Activated T-helper 1 cell treated with anti-CD3 and anti-CD28 coated beads, Interleukin-12 subunit alpha, Interleukin-12 subunit beta, Interleukin-2, Interleukin-4 antibody, amounts not matched to agents 30 ng/mL and 10 ng/mL and 1 ng/mL, durations not matched to agents 14 hours and 24 hours and 36 hours (primary cell): ENCODE results near the gene LPO. TPM values are rescaled to one million over a fixed set of nuclear protein-coding genes. Genes with fewer than 3 reads are reported as not detected.
A peak's percentile ranks its signal among the peaks of the same experiment; 100 is the strongest.

ENCODE experiments used
- DNase-seq: peaks from one replicate; pipeline ENCODE4 v3.0.0; 2021; ENCODE audit warnings: low spot score
- H3K27ac Mint-ChIP-seq: one replicate; pipeline ENCODE4 v1.8.0; 2021; ENCODE audit warnings: mild to moderate bottlenecking, mixed read lengths
- H3K27me3 Mint-ChIP-seq: one replicate; pipeline ENCODE4 v1.8.0; 2022; ENCODE audit warnings: mild to moderate bottlenecking, moderate library complexity, mixed read lengths; ENCODE audit not compliant: insufficient read depth
- H3K36me3 Mint-ChIP-seq: one replicate; pipeline ENCODE4 v1.8.0; 2021; ENCODE audit warnings: low read depth, mixed read lengths
- H3K4me1 Mint-ChIP-seq: one replicate; pipeline ENCODE4 v1.8.0; 2021; ENCODE audit warnings: low read depth, mixed read lengths
- H3K4me3 Mint-ChIP-seq: one replicate; pipeline ENCODE4 v1.8.0; 2021; ENCODE audit warnings: mild to moderate bottlenecking, moderate library complexity, mixed read lengths
- H3K9me3 Mint-ChIP-seq: one replicate; pipeline ENCODE4 v1.8.0; 2021; ENCODE audit warnings: mixed read lengths
- intact Hi-C: fragments of 100-400 bp; cut with micrococcal nuclease; formaldehyde crosslinking; loops from one replicate; pipeline ENCODE4 v1.15.1; 2024
- total RNA-seq: library from RNA; stranded (reverse); gene quantifications from 2 replicates; pipeline ENCODE4 v1.2.3, GENCODE V29; 2022

The LPO gene
- total RNA-seq, 1 donor from 2014 or later: not detected

DNA sequence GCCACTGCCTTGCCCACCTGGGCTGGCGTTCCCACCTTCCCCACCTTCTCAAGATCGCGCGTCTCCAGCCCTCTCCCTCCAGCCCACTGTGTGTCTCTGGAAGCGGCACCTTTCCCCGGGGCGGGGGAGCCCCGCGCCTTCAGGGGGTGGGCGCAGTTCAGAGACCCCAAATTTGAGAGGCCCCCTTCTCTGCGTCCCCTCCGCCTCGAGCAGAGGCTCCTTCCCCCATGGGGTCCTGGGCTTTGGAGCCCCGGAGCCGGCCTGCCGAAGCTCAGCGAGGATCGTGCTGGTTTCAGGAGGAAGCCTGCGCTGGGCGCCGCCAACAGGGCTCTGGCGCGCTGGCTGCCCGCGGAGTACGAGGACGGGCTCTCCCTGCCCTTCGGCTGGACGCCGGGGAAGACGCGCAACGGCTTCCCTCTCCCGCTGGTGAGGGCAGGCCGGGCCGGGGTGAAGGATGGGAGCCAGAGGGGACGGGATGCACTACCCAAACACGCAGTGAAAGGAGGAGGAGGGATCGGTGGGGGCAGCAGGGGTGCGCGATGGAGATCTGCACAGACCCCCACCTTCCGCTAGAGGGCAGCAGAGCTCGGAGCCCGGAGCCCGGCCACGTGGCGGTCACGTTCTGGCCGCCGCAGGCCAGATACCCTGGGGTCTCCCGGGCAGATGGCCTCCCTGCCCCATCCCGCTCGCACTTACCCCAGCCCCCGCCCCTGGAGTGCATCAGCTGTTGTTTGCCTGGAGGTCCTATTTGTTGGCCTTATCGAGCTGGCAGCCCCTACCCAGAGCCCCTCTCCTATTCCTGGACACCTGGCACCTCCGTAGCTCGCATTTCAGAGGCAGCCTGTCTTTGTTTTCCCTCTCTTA is 11.1 kb downstream of the LPO start:
- Mint-ChIP-seq H3K4me1 (peaks cover 16% of the 10 kb centered on the region), H3K27ac (no peak overlapping the region), H3K4me3 (peak overlapping the region; percentile 72), H3K27me3 (peaks cover 43% of the 10 kb centered on the region), H3K9me3 (no peaks in the 10 kb centered on the region), H3K36me3 (no peaks in the 10 kb centered on the region)
- peak; percentile 64 for DNase-seq
- intact Hi-C loops: loop anchor here (1.0 kb wide), 2 partner anchors 30 to 198 kb away; partner anchors contain the start of gene MKS1

DNA sequence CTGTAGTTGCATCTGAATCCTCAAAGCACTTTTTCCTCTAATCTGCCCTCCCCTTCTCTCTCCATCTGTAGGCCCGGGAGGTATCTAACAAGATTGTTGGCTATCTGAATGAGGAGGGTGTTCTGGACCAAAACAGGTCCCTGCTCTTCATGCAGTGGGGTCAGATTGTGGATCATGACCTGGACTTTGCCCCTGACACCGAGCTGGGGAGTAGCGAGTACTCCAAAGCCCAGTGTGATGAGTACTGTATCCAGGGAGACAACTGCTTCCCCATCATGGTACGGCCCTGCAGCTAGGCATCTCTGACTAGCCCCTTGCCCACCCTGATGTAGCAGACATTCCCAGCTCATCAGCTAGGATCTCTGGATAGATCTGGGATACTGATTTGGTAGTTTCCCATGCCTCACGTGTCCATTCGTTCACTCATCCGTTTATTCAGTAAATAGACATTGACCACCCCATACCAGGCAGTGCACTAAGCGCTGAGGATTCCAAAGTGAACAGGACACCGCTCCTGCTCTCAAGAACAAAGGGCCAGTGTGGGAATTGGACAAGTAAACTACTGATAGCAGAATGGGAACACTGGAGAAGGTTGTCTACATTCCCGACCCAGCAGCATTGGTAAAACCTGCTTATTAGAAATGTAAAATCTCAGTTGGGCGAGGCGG is 12.1 kb downstream of the LPO start:
- H3K36me3 Mint-ChIP-seq: no peaks in the 10 kb centered on the region
- H3K27me3 Mint-ChIP-seq: peaks cover 43% of the 10 kb centered on the region
- intact Hi-C loops: no loop called here

DNA sequence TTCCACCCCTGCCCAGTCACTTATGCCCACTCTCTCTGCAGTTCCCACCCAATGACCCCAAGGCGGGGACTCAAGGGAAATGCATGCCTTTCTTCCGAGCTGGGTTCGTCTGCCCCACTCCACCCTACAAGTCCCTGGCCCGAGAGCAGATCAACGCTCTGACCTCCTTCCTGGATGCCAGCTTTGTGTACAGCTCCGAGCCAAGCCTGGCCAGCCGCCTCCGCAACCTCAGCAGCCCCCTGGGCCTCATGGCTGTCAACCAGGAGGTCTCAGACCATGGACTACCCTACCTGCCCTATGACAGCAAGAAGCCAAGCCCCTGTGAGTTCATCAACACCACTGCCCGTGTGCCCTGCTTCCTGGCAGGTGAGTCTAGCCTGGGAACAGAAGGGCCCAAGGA is 13.8 kb downstream of the LPO start:
- no peaks in the 10 kb centered on the region for H3K36me3 Mint-ChIP-seq
- no peaks in the 10 kb centered on the region for H3K9me3 Mint-ChIP-seq
- DNase-seq: no peak
- H3K4me3 Mint-ChIP-seq: no peak overlapping the region
- H3K27me3 Mint-ChIP-seq: peaks cover 47% of the 10 kb centered on the region
- intact Hi-C loops: no loop called here
- no peak overlapping the region for H3K27ac Mint-ChIP-seq
- H3K4me1 Mint-ChIP-seq: peaks cover 16% of the 10 kb centered on the region

More for the DNA sequence above, 12.1 kb downstream of the LPO start:
- no peak for DNase-seq
- Mint-ChIP-seq H3K9me3 (no peaks in the 10 kb centered on the region), H3K4me3 (peak overlapping the region; percentile 22), H3K27ac (peak overlapping the region; percentile 29), H3K4me1 (peaks cover 16% of the 10 kb centered on the region)

DNA sequence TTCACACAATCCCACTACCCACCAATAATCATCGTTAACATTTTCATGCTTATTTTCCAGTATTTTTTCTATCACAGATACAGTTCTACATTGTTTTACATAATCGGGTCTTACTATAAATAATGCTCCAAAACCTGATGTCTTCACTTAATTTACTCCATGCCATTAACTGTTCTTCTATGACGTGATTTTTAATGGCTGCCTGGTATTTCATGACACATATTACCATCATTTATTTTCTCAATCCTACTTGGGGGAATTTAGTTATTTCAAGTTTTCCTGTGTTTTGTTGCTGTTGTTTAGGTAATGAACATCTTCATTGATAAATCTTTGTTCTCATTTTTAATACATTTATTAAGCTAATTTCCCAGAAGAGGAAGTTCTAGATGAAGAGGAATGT is 14.7 kb downstream of the LPO start:
- intact Hi-C loops: no loop called here
- peaks cover 49% of the 10 kb centered on the region for H3K27me3 Mint-ChIP-seq
- no peaks in the 10 kb centered on the region for H3K9me3 Mint-ChIP-seq
- H3K27ac Mint-ChIP-seq: no peak overlapping the region
- H3K4me1 Mint-ChIP-seq: peaks cover 7% of the 10 kb centered on the region
- H3K4me3 Mint-ChIP-seq: no peak overlapping the region
- no peak for DNase-seq
- no peaks in the 10 kb centered on the region for H3K36me3 Mint-ChIP-seq

DNA sequence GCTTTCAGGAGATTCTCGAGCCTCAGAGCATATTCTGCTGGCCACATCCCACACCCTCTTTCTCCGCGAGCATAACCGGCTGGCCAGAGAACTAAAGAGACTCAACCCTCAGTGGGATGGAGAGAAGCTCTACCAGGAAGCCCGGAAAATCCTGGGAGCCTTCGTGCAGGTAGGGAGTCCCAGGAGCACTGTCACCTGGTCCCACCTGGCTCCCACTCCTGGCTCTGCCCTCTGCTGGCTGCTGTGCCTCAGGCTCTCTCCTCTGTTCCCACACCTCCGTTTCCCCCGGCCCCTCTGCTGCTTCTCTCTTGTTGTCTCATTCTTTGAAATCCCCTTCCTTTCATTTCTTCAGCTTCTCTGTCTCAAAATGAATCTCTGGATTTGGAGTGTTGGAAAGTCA is 16.4 kb downstream of the LPO start:
- peaks cover 56% of the 10 kb centered on the region for H3K27me3 Mint-ChIP-seq
- intact Hi-C loops: no loop called here
- no peak overlapping the region for H3K4me3 Mint-ChIP-seq
- H3K27ac Mint-ChIP-seq: no peak overlapping the region
- H3K9me3 Mint-ChIP-seq: no peaks in the 10 kb centered on the region
- no peaks in the 10 kb centered on the region for H3K4me1 Mint-ChIP-seq
- no peak for DNase-seq
- H3K36me3 Mint-ChIP-seq: no peaks in the 10 kb centered on the region

DNA sequence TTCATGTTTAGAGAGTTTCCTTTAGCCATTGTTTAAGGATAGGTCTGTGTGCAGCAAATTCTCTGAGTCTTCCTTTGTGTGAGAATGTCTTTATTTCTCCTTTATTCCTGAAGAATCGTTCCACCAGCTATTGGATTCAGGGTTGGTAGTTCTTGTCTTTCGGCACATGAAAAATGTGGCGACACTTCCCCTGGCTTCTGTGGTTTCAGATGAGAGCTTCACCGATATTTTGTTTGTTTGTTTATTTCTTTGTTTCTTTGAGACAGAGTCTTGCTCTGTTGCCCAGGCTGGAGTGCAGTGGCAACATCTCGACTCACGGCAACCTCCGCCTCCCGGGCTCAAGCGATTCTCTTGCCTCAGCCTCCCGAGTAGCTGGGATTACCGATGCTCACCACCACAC is 23.8 kb downstream of the LPO start:
- Mint-ChIP-seq H3K9me3 (no peaks in the 10 kb centered on the region), H3K4me3 (no peak overlapping the region), H3K27me3 (peaks cover 70% of the 10 kb centered on the region), H3K27ac (no peak overlapping the region), H3K36me3 (no peaks in the 10 kb centered on the region), H3K4me1 (no peaks in the 10 kb centered on the region)
- intact Hi-C loops: no loop called here
- DNase-seq: no peak

DNA sequence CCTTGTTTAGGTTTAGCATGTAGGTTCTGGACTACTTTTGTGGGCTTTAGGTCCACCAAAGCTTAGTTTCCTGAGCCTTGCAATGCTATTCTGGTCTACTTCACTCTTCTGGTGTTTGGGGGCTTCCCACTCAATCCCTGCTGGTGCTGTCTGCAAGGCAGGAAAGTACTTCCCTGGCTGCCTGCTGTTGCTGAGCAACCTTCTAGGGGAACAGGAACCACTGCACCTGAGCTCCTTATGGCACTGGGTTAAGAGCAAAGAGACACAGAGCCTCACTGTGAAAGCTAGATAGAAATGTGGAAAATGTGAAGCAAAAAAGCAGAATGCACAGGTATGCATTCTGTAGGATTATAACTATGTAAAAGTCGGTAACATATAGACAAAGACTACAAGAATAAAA is 25.4 kb downstream of the LPO start:
- H3K27me3 Mint-ChIP-seq: peaks cover 59% of the 10 kb centered on the region
- no peak for DNase-seq
- no peaks in the 10 kb centered on the region for H3K36me3 Mint-ChIP-seq
- no peaks in the 10 kb centered on the region for H3K4me1 Mint-ChIP-seq
- no peaks in the 10 kb centered on the region for H3K9me3 Mint-ChIP-seq
- no peak overlapping the region for H3K27ac Mint-ChIP-seq
- H3K4me3 Mint-ChIP-seq: no peak overlapping the region
- intact Hi-C loops: no loop called here

DNA sequence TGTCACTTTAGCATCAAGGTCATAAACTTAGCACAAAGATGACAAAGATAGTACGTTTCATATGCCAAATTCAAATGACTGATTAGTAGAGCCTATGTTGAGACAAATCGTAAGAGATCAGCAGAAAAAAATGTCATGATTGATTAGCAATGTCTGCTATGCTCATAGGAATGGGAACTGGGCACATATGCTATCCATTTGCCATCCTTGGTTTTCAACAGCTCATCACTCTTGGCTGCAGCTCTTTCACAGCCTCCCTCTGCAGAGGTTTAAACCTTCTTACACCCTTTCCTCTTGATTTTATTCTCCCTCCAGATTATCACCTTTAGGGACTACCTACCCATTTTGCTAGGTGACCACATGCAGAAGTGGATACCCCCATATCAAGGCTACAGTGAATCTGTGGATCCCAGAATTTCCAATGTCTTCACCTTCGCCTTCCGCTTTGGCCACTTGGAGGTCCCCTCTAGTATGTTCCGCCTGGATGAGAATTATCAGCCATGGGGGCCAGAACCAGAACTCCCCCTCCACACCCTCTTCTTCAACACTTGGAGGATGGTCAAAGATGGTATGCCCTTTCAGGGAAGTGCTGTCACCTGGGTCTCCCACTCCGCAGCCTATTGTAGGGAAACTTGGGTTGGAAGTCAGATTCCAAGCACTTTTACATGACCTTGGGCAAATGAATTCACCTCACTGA is 26.2 kb downstream of the LPO start:
- H3K27me3 Mint-ChIP-seq: peaks cover 53% of the 10 kb centered on the region
- H3K36me3 Mint-ChIP-seq: no peaks in the 10 kb centered on the region
- no peak for DNase-seq
- H3K9me3 Mint-ChIP-seq: no peaks in the 10 kb centered on the region
- intact Hi-C loops: no loop called here
- H3K4me1 Mint-ChIP-seq: no peaks in the 10 kb centered on the region
- H3K4me3 Mint-ChIP-seq: no peak overlapping the region
- no peak overlapping the region for H3K27ac Mint-ChIP-seq

DNA sequence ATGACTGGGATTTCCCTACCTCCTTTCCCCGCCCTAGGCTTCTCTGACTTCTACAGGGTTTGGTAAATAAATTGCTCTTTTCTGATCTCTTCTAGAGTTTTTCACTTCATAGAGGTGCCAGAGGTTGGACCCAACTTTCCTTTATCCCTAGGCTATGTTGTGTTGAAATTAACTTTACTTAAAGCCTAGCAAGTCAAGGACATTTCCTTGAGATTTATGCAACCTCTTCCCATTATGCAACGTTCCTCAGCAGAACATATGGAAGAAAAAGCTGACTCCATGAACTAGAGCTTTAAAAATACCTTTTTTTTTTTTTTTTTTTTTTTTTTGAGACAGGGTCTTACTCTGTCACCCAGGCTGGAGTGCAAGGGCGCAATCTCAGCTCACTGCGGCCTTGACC is 26.9 kb downstream of the LPO start:
- Mint-ChIP-seq H3K4me1 (no peaks in the 10 kb centered on the region), H3K27ac (no peak overlapping the region), H3K4me3 (no peak overlapping the region), H3K36me3 (no peaks in the 10 kb centered on the region), H3K27me3 (peaks cover 47% of the 10 kb centered on the region), H3K9me3 (no peaks in the 10 kb centered on the region)
- intact Hi-C loops: no loop called here
- no peak for DNase-seq

DNA sequence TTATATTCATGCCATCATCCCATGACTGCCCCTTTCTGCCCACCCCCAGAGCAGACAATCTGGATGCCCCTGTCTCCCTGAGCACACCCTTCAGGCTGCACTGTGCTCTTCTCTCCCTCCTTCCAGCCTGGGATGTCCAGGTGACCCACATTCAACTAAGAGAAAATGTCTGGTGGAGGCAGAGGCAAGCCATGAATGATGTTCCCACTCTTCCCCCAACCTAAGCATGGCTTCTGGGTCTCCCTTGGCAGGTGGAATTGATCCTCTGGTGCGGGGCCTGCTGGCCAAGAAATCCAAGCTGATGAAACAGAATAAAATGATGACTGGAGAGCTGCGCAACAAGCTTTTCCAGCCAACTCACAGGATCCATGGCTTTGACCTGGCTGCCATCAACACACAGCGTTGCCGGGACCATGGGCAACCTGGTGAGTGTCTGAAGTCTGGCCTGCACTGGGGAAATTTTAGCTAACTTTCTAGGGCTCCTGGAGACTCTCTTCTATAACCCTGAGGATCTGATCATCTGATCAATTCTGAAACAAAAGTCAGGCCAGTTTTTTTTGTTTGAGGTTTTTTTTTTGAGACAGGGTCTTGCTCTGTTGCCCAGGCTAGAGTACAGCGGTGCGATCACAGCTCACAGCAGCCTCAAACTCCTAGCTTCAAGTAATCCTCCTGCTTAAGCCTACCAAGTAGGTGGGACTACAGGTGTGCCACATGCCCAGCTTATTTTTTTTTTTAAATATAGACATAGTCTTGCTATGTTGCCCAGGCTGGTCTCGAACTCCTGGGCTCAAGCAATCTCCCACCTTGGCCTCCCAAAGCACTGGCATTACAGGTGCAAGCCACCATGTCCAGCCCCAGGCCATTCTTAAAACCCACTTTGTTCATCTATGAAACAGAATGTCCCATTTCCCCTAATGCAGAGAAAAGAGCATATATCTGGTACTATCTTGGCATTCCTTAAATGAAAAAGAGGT is 27.8 kb downstream of the LPO start:
- intact Hi-C loops: no loop called here
- DNase-seq: no peak
- Mint-ChIP-seq H3K4me1 (no peaks in the 10 kb centered on the region), H3K9me3 (no peaks in the 10 kb centered on the region), H3K27me3 (peaks cover 38% of the 10 kb centered on the region), H3K27ac (no peak overlapping the region), H3K36me3 (no peaks in the 10 kb centered on the region), H3K4me3 (no peak overlapping the region)

DNA sequence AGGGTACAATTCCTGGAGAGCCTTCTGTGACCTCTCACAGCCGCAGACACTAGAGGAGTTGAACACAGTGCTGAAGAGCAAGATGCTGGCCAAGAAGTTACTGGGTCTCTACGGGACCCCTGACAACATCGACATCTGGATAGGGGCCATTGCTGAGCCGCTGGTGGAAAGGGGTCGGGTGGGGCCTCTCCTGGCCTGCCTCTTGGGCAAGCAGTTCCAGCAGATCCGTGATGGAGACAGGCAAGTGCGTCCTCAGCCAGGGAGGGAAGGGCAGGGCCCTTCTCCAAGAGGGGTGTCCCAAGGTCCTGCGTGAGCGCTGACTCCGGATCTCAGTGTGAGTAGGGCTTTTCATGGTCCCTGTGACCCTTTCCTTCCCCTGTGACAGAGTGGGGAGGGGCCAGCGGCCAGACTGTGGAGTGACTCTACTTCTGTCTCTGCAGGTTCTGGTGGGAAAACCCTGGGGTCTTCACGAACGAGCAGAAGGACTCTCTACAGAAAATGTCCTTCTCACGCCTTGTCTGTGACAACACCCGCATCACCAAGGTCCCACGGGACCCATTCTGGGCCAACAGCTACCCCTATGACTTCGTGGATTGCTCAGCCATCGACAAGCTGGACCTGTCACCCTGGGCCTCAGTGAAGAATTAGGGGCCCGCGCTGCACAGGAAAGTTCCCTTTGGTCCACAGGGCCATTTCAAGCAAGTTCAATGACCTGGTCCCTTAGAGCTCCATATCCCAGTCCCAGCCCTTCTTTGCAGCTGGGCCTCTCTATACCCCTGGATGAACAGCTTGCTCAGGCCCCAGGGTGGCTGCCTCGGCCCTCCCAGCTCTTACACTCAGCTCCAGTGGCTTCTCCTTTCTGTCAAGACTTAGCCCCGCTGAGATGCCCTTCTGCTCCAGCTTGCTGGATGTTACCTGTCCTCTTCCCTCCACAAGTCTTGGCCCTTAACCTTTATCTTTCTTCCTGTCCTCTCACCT is 29.3 kb downstream of the LPO start:
- Mint-ChIP-seq H3K27ac (no peak overlapping the region), H3K4me1 (no peaks in the 10 kb centered on the region), H3K9me3 (no peaks in the 10 kb centered on the region), H3K27me3 (peaks cover 27% of the 10 kb centered on the region), H3K4me3 (no peak overlapping the region), H3K36me3 (no peaks in the 10 kb centered on the region)
- no peak for DNase-seq
- intact Hi-C loops: no loop called here
